ENCODE results near the gene TDRD7.

Gene TDRD7

DNA sequence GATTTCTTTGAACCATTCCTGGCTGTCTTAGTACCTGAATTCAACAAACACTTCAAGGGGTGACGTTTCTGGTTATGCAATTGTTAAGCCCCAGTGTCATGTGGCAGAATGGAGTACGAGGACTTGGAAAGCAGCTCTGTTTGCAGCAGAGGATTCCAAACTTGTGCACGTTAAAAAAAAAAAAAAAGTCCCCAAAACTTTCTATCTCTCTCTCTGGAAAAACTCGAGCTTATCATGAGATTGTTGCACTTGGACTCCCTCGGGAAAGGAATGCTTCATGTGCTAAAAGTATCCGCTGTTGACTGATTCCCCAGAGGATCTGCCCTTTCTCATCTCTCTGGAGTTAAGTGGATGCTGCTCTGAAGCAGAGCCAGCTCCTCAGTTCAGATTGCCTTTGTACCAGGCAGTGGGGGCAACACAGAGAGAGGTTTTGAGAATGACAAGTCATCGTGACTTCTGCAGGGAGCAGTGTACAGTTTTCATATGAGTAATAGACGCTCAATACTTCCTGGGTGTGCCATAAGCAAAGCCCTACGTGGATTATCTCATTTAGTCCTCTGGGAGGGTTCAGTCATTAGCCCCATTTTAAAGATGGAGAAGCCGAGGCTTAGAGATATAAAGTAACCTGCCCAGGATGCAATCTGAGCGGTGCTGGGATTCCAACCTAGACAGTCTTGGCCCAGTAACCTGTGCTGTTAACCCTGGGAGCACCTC lies 117.6 kb downstream of the TDRD7 start (continued):
- no peak for TF ChIP-seq ZBTB21 (tag by site-specific recombination; IDR thresholded peaks at IDR 0.05)
- TF ChIP-seq KLF1 (tag by site-specific recombination; IDR thresholded peaks at IDR 0.05): no peak

DNA sequence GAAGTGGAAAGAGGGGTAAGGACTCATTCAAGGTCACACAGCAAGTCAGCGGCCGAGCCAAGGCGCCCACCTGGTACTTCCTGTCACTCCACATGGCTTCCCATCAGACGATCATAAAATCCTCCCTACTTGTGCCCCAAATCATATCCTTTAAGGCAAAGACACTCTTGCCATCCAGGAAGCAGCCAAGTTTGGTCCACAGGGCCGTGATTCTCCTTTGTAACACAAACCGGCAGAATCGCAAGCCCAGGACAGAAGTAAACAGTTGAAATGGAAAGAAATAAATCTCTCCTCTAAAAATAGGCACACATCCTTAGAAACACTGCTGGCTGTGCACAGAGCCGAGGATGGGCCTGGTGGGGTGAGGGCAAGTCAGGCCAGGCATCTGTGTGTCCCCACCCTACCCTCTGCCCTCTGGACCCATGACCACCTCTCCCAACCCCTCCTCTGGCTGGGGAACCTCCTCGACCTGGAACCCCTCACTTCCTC lies 120.0 kb downstream of the TDRD7 start:
- Histone ChIP-seq H3K4me3 (ENCODE audit: low read depth, low read length) (no peak overlapping the region), H3K27ac (ENCODE audit: extremely low read depth, low read depth, low read length) (no peak overlapping the region), H3K36me3 (ENCODE audit: control insufficient read depth in 2 of 2, insufficient read depth in 1 of 2, low read length in 2 of 2) (peaks cover 0 to 69% of the 10 kb centered on the region in 2 experiments; a peak in 1 of 3 replicates), H3K9me3 (ENCODE audit: control insufficient read depth, insufficient read depth, low read depth, low read length) (no peaks in the 10 kb centered on the region), H3K4me1 (ENCODE audit: control insufficient read depth, insufficient read depth, low read length) (no peaks in the 10 kb centered on the region)
- POLR2A ChIA-PET: no interaction called here
- TF ChIP-seq ZNF624 (tag by site-specific recombination; IDR thresholded peaks at IDR 0.05): no peak
- TF ChIP-seq PRDM1 (tag by site-specific recombination; IDR thresholded peaks at IDR 0.05): no peak
- TF ChIP-seq, protein P1, sequence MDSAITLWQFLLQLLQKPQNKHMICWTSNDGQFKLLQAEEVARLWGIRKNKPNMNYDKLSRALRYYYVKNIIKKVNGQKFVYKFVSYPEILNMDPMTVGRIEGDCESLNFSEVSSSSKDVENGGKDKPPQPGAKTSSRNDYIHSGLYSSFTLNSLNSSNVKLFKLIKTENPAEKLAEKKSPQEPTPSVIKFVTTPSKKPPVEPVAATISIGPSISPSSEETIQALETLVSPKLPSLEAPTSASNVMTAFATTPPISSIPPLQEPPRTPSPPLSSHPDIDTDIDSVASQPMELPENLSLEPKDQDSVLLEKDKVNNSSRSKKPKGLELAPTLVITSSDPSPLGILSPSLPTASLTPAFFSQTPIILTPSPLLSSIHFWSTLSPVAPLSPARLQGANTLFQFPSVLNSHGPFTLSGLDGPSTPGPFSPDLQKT (IDR thresholded peaks at IDR 0.05; ENCODE audit: borderline replicate concordance, low read depth, low read length): no peak
- no peak for TF ChIP-seq SCRT2 (tag by site-specific recombination; IDR thresholded peaks at IDR 0.05)
- TF ChIP-seq YY2 (tag by site-specific recombination; IDR thresholded peaks at IDR 0.05): no peak
- no peak for TF ChIP-seq ZFP37 (tag by site-specific recombination; IDR thresholded peaks at IDR 0.05)
- TF ChIP-seq, protein P2, sequence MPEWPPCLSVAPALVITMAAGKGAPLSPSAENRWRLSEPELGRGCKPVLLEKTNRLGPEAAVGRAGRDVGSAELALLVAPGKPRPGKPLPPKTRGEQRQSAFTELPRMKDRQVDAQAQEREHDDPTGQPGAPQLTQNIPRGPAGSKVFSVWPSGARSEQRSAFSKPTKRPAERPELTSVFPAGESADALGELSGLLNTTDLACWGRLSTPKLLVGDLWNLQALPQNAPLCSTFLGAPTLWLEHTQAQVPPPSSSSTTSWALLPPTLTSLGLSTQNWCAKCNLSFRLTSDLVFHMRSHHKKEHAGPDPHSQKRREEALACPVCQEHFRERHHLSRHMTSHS (tag by site-specific recombination; IDR thresholded peaks at IDR 0.05): no peak
- CTCF ChIA-PET: no interaction called here

DNA sequence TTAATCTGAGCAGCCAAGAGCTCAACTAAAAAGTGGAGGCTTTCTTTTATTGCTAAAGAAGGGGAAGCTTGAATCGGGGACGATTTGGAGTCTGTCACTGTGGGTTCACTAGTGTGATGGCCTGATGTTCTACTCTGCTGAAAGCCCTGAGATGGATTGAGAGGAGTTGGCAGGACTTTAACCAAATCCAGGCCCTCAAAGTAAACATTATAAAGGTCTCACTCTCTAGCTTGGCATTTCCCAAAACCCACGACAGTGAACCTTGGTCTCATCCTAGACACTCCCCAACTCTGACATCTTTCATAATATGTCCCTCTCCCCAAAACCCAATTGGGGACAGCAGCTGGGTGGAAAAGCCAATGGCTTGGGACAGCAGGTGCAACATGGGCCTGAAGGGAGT lies 122.3 kb downstream of the TDRD7 start:
- H3K36me3 ChIP-seq (ENCODE audit: control insufficient read depth in 2 of 2, insufficient read depth in 1 of 2, low read length in 2 of 2): peaks cover 0 to 54% of the 10 kb centered on the region in 2 experiments; a peak in 1 of 3 replicates
- TF ChIP-seq GLI4 (tag by site-specific recombination; IDR thresholded peaks at IDR 0.05) (no peak), ZFP69B (tag by site-specific recombination; IDR thresholded peaks at IDR 0.05) (no peak), KLF7 (tag by site-specific recombination; IDR thresholded peaks at IDR 0.05; ENCODE audit: borderline replicate concordance) (no peak)
- TF ChIP-seq, protein P3, sequence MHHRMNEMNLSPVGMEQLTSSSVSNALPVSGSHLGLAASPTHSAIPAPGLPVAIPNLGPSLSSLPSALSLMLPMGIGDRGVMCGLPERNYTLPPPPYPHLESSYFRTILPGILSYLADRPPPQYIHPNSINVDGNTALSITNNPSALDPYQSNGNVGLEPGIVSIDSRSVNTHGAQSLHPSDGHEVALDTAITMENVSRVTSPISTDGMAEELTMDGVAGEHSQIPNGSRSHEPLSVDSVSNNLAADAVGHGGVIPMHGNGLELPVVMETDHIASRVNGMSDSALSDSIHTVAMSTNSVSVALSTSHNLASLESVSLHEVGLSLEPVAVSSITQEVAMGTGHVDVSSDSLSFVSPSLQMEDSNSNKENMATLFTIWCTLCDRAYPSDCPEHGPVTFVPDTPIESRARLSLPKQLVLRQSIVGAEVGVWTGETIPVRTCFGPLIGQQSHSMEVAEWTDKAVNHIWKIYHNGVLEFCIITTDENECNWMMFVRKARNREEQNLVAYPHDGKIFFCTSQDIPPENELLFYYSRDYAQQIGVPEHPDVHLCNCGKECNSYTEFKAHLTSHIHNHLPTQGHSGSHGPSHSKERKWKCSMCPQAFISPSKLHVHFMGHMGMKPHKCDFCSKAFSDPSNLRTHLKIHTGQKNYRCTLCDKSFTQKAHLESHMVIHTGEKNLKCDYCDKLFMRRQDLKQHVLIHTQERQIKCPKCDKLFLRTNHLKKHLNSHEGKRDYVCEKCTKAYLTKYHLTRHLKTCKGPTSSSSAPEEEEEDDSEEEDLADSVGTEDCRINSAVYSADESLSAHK (tag by site-specific recombination; IDR thresholded peaks at IDR 0.05): no peak
- CTCF ChIA-PET: interaction anchor here (0.6 to 1.1 kb wide), 2 partner anchors 65 to 148 kb away, joined by 3 read pairs; no protein-coding TSS in a partner anchor
- H3K9me3 ChIP-seq (ENCODE audit: control insufficient read depth, insufficient read depth, low read depth, low read length): no peaks in the 10 kb centered on the region
- H3K4me1 ChIP-seq (ENCODE audit: control insufficient read depth, insufficient read depth, low read length): no peaks in the 10 kb centered on the region
- no peak overlapping the region for H3K4me3 ChIP-seq (ENCODE audit: low read depth, low read length)
- no peak overlapping the region for H3K27ac ChIP-seq (ENCODE audit: extremely low read depth, low read depth, low read length)
- POLR2A ChIA-PET: no interaction called here

DNA sequence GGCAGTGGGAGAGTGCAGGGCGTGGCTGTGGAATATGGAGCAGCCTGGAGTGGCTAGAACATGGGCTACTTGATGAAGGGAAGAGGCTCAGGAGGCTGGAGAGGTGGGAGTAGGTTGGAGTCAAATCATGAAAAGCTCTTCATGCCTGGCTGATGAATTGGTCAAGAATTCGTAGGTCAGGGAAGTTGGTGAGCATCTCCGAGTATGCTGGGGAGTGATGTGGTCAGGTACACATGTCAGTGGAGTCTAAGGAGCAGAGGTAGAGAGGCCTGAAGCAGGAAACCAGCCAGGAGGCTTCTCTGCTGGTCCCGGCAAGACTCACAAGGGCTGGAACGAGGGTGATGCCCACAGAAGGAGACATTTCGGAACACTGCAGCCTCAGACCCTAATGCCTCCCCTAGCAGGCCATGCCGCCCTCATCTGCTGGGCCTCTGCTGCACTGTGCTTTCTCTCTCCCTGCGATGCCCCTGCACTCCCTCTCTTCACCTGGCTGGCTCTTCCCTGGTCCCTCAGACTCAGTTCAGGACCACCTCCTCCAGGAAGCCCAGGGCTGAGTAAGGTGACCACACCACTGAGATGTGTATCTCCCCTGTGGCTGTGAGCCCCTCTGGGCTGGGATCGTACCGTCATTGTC lies 123.2 kb downstream of the TDRD7 start:
- ChIA-PET POLR2A (no interaction called here), CTCF (interaction anchor here (0.7 kb wide), 1 partner anchor 132 kb away, joined by 3 read pairs; no protein-coding TSS in a partner anchor)
- Histone ChIP-seq H3K4me3 (ENCODE audit: low read depth, low read length) (no peak overlapping the region), H3K27ac (ENCODE audit: extremely low read depth, low read depth, low read length) (no peak overlapping the region), H3K36me3 (ENCODE audit: control insufficient read depth in 2 of 2, insufficient read depth in 1 of 2, low read length in 2 of 2) (peaks cover 0 to 51% of the 10 kb centered on the region in 2 experiments; a peak in 1 of 3 replicates), H3K4me1 (ENCODE audit: control insufficient read depth, insufficient read depth, low read length) (no peaks in the 10 kb centered on the region), H3K9me3 (ENCODE audit: control insufficient read depth, insufficient read depth, low read depth, low read length) (no peaks in the 10 kb centered on the region)
- no peak for TF ChIP-seq ZNF324 (tag by site-specific recombination; IDR thresholded peaks at IDR 0.05)
- TF ChIP-seq, protein P4, sequence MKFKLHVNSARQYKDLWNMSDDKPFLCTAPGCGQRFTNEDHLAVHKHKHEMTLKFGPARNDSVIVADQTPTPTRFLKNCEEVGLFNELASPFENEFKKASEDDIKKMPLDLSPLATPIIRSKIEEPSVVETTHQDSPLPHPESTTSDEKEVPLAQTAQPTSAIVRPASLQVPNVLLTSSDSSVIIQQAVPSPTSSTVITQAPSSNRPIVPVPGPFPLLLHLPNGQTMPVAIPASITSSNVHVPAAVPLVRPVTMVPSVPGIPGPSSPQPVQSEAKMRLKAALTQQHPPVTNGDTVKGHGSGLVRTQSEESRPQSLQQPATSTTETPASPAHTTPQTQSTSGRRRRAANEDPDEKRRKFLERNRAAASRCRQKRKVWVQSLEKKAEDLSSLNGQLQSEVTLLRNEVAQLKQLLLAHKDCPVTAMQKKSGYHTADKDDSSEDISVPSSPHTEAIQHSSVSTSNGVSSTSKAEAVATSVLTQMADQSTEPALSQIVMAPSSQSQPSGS (tag by site-specific recombination; IDR thresholded peaks at IDR 0.05; ENCODE audit: low read depth): no peak
- no peak for TF ChIP-seq ZNF416 (tag by site-specific recombination; IDR thresholded peaks at IDR 0.05)
- TF ChIP-seq, protein P5, sequence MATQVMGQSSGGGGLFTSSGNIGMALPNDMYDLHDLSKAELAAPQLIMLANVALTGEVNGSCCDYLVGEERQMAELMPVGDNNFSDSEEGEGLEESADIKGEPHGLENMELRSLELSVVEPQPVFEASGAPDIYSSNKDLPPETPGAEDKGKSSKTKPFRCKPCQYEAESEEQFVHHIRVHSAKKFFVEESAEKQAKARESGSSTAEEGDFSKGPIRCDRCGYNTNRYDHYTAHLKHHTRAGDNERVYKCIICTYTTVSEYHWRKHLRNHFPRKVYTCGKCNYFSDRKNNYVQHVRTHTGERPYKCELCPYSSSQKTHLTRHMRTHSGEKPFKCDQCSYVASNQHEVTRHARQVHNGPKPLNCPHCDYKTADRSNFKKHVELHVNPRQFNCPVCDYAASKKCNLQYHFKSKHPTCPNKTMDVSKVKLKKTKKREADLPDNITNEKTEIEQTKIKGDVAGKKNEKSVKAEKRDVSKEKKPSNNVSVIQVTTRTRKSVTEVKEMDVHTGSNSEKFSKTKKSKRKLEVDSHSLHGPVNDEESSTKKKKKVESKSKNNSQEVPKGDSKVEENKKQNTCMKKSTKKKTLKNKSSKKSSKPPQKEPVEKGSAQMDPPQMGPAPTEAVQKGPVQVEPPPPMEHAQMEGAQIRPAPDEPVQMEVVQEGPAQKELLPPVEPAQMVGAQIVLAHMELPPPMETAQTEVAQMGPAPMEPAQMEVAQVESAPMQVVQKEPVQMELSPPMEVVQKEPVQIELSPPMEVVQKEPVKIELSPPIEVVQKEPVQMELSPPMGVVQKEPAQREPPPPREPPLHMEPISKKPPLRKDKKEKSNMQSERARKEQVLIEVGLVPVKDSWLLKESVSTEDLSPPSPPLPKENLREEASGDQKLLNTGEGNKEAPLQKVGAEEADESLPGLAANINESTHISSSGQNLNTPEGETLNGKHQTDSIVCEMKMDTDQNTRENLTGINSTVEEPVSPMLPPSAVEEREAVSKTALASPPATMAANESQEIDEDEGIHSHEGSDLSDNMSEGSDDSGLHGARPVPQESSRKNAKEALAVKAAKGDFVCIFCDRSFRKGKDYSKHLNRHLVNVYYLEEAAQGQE (tag by site-specific recombination; IDR thresholded peaks at IDR 0.05): no peak
- no peak for TF ChIP-seq ZNF211 (tag by site-specific recombination; IDR thresholded peaks at IDR 0.05; ENCODE audit: low read depth)

Measured in HEK293 (cell line).